ENCODE results near the gene PLEKHF1.

GRCh38 chr19:29708554-29709439, 43.5 kb downstream of the PLEKHF1 start:
- TF ChIP-seq CTCF (IDR thresholded peaks at IDR 0.05) (no peak), POLR2A (IDR thresholded peaks at IDR 0.05) (no peak)
